Activated CD8-positive, alpha-beta memory T cell treated with anti-CD3 and anti-CD28 coated beads for 48 hours (primary cell): ENCODE results near the gene ZMYND12.

Experiments used
- DNase-seq, 3 experiments: peaks; one replicate each; pipeline ENCODE4 v3.0.0-alpha.2; 2020; ENCODE audit warnings: low read depth in 2 of 3, low spot score in 2 of 3

The ZMYND12 gene

GRCh38 chr1:42392967-42393848 is 62.6 kb downstream of the ZMYND12 start:
- DNase-seq, result no peak

GRCh38 chr1:42392255-42392654 is 63.6 kb downstream of the ZMYND12 start:
- DNase-seq, result no peak

- no peak for DNase-seq
Measured at GRCh38 chr1:42386051-42386450, 69.8 kb downstream of the ZMYND12 start.

- no peak for DNase-seq
Measured at GRCh38 chr1:42385283-42385682, 70.5 kb downstream of the ZMYND12 start.

GRCh38 chr1:42381280-42381673 is 74.5 kb downstream of the ZMYND12 start:
- no peak for DNase-seq

- DNase-seq, result peak; percentile 22 to 27 (median 27)
Measured at GRCh38 chr1:42380586-42381279, 75.1 kb downstream of the ZMYND12 start, which contains the start of gene RIMKLA. RIMKLA (plus strand) TSS chr1:42380792; CDS start chr1:42380935, 143 bp downstream.
